ENCODE measurements around the gene FNBP1. TPM values are rescaled to one million over a fixed set of nuclear protein-coding genes. Genes with fewer than 3 reads are reported as not detected.
A peak's percentile ranks its signal among the peaks of the same experiment; 100 is the strongest.

The FNBP1 gene
- total RNA-seq (2014; rRNA removed) (30.8 and 39.6 TPM in 2 replicates), Bru-seq, nascent RNA (percentile 73 among the genes with signal in this experiment), BruChase-seq, experiment 1, labeled RNA remaining after a 6-hour chase (percentile 76 among the genes with signal in this experiment), BruChase-seq, experiment 2, labeled RNA remaining after a 2-hour chase (percentile 72 among the genes with signal in this experiment)
- long read RNA-seq, partial matches to known transcripts: 15 of 89 reads
- long read RNA-seq, other reads (novel, unspliced or antisense): 74 of 89 reads

- POLR2A ChIA-PET (ENCODE audit: unreplicated experiment): no interaction called here
- Histone ChIP-seq H3K4me1 (ENCODE audit: insufficient read depth, low read length) (peaks cover 28% of the 10 kb centered on the region), H2AFZ (ENCODE audit: low read length) (peak within 1 kb of the TSS; percentile 98), H3K9me3 (ENCODE audit: low read length) (no peaks in the 10 kb centered on the region), H3K9ac (ENCODE audit: low read length) (peak within 1 kb of the TSS; percentile 72), H3K27me3 (ENCODE audit: low read length) (no peaks in the 10 kb centered on the region), H3K27ac (ENCODE audit: low read length) (peak within 1 kb of the TSS; percentile 16; the same call in 1 of the 2 replicates), H3K4me2 (ENCODE audit: low read length) (peak within 1 kb of the TSS; percentile 98), H3K9me2 (replicated peaks; ENCODE audit: low read length) (no peaks in the 10 kb centered on the region), H4K20me1 (ENCODE audit: low read length) (peaks cover 12% of the 10 kb centered on the region; the same call in 1 of the 2 replicates), H3K4me3 (ENCODE audit: low read length) (peak within 1 kb of the TSS; percentile 85), H3F3A (ENCODE audit: low read length, unreplicated experiment) (no peaks in the 10 kb centered on the region), H3K79me2 (ENCODE audit: low read length) (peaks cover 49% of the 10 kb centered on the region), H3K36me3 (ENCODE audit: low read depth, low read length) (no peaks in the 10 kb centered on the region)
- intact Hi-C loops (cut with micrococcal nuclease): loop anchor here (5.0 kb wide), 1 partner anchor 156 kb away; no protein-coding TSS in a partner anchor
- DNase-seq: peak; percentile 68
- TF ChIP-seq EZH2 (IDR thresholded peaks at IDR 0.05; ENCODE audit: low read length, unreplicated experiment) (no peak), CTCF (conservative IDR thresholded peaks at IDR 0.05; ENCODE audit: low read depth, low read length) (no peak), EZH2phosphoT487 (IDR thresholded peaks at IDR 0.05; ENCODE audit: borderline replicate concordance, low read length) (no peak)
- CTCF ChIA-PET: no interaction called here
- ATAC-seq: peak; percentile 68
- BruUV-seq (replicated peaks): no TSS peak
Measured at GRCh38 chr9:130042885-130043653, at the start of gene FNBP1. FNBP1 (minus strand) TSS chr9:130043189; CDS start chr9:130042975, 214 bp downstream.

- Histone ChIP-seq H3K9ac (ENCODE audit: low read length) (no peak overlapping the region), H3K36me3 (ENCODE audit: low read depth, low read length) (peaks cover 4% of the 10 kb centered on the region), H3K4me3 (ENCODE audit: low read length) (no peak overlapping the region), H3F3A (ENCODE audit: low read length, unreplicated experiment) (no peaks in the 10 kb centered on the region), H3K27ac (ENCODE audit: low read length) (no peak overlapping the region), H4K20me1 (ENCODE audit: low read length) (no peaks in the 10 kb centered on the region), H3K27me3 (ENCODE audit: low read length) (no peaks in the 10 kb centered on the region), H3K9me3 (ENCODE audit: low read length) (no peaks in the 10 kb centered on the region), H2AFZ (ENCODE audit: low read length) (no peak overlapping the region), H3K4me2 (ENCODE audit: low read length) (no peak overlapping the region), H3K9me2 (replicated peaks; ENCODE audit: low read length) (no peaks in the 10 kb centered on the region), H3K79me2 (ENCODE audit: low read length) (no peaks in the 10 kb centered on the region), H3K4me1 (ENCODE audit: insufficient read depth, low read length) (no peaks in the 10 kb centered on the region)
- CTCF ChIA-PET: no interaction called here
- DNase-seq: no peak
- intact Hi-C loops (cut with micrococcal nuclease): no loop called here
- POLR2A ChIA-PET (ENCODE audit: unreplicated experiment): no interaction called here
- TF ChIP-seq EZH2phosphoT487 (IDR thresholded peaks at IDR 0.05; ENCODE audit: borderline replicate concordance, low read length): no peak
- TF ChIP-seq EZH2 (IDR thresholded peaks at IDR 0.05; ENCODE audit: low read length, unreplicated experiment): no peak
- no TSS peak for BruUV-seq (replicated peaks)
- no peak for ATAC-seq
Measured at GRCh38 chr9:130090915-130091314, 47.9 kb upstream of the FNBP1 start.

- Histone ChIP-seq H3K9me3 (ENCODE audit: low read length) (no peaks in the 10 kb centered on the region), H3K9me2 (replicated peaks; ENCODE audit: low read length) (no peaks in the 10 kb centered on the region), H3K27me3 (ENCODE audit: low read length) (no peaks in the 10 kb centered on the region), H3K4me1 (ENCODE audit: insufficient read depth, low read length) (no peaks in the 10 kb centered on the region), H3K79me2 (ENCODE audit: low read length) (no peaks in the 10 kb centered on the region), H4K20me1 (ENCODE audit: low read length) (no peaks in the 10 kb centered on the region), H3K4me2 (ENCODE audit: low read length) (no peak overlapping the region), H2AFZ (ENCODE audit: low read length) (no peak overlapping the region), H3K27ac (ENCODE audit: low read length) (no peak overlapping the region), H3K9ac (ENCODE audit: low read length) (no peak overlapping the region), H3K36me3 (ENCODE audit: low read depth, low read length) (peaks cover 4% of the 10 kb centered on the region), H3K4me3 (ENCODE audit: low read length) (no peak overlapping the region), H3F3A (ENCODE audit: low read length, unreplicated experiment) (no peaks in the 10 kb centered on the region)
- BruUV-seq (replicated peaks): no TSS peak
- ChIA-PET CTCF (no interaction called here), POLR2A (ENCODE audit: unreplicated experiment) (no interaction called here)
- DNase-seq: no peak
- no peak for TF ChIP-seq EZH2phosphoT487 (IDR thresholded peaks at IDR 0.05; ENCODE audit: borderline replicate concordance, low read length)
- no peak for TF ChIP-seq CTCF (conservative IDR thresholded peaks at IDR 0.05; ENCODE audit: low read depth, low read length)
- TF ChIP-seq EZH2 (IDR thresholded peaks at IDR 0.05; ENCODE audit: low read length, unreplicated experiment): no peak
- ATAC-seq: no peak
- intact Hi-C loops (cut with micrococcal nuclease): no loop called here
Measured at GRCh38 chr9:130089141-130089540, 46.2 kb upstream of the FNBP1 start.
